HG03097 (cell line): ENCODE results near the gene RIC1.
"Not testable (repeated sequence)": the region's sequence is repeated elsewhere in the genome, so short reads cannot be mapped to it uniquely, and the experiment has no call there.

Experiments
- ATAC-seq: cut with Tn5 transposase; IDR thresholded peaks from one replicate; pipeline ENCODE4 v1.9.1; 2021; ENCODE audit not compliant: unreplicated experiment, low FRiP score

The RIC1 gene

GRCh38 chr9:5617749-5618148 is 11.2 kb upstream of the RIC1 start:
- peak; percentile 89 for ATAC-seq

DNA sequence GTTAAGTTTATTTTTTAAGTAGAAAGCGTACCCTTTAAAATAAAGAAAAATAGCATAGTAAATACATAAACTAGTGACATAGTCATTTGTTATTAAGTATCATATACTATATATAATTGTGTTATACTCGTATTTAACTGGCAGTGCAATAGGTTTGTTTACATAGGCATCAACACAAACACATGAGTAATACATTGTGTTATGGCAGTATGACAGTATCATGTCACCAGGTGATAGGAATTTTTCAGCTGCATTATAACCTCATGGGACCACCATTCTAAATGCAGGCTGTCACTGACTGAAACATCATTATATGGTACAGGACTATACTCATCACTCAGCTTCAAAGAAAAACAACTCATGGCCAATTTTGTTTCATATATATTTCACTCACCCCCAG is 8.4 kb upstream of the RIC1 start:
- no peak for ATAC-seq

- no peak for ATAC-seq
Observed at GRCh38 chr9:5621327-5621726, 7.6 kb upstream of the RIC1 start.

DNA sequence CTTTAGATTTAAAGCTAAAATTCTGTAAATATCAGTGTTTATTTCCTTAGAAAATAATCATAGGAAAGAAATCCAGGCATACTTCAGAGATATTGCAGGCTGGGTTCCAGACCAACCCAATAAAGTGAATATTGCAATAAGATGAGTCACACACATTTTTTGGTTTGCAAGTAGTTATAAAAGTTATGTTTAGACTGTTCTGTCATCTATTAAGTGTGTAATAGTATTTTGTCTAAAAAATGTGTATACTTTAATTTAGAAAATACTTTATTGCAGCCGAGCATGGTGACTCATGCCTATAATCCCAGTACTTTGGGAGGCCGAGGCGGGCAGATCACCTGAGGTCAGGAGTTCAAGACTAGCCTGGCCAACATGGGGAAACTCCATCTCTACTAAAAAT is 6.9 kb upstream of the RIC1 start:
- ATAC-seq, result no peak

GRCh38 chr9:5624655-5625054 is 4.3 kb upstream of the RIC1 start:
- no peak for ATAC-seq

DNA sequence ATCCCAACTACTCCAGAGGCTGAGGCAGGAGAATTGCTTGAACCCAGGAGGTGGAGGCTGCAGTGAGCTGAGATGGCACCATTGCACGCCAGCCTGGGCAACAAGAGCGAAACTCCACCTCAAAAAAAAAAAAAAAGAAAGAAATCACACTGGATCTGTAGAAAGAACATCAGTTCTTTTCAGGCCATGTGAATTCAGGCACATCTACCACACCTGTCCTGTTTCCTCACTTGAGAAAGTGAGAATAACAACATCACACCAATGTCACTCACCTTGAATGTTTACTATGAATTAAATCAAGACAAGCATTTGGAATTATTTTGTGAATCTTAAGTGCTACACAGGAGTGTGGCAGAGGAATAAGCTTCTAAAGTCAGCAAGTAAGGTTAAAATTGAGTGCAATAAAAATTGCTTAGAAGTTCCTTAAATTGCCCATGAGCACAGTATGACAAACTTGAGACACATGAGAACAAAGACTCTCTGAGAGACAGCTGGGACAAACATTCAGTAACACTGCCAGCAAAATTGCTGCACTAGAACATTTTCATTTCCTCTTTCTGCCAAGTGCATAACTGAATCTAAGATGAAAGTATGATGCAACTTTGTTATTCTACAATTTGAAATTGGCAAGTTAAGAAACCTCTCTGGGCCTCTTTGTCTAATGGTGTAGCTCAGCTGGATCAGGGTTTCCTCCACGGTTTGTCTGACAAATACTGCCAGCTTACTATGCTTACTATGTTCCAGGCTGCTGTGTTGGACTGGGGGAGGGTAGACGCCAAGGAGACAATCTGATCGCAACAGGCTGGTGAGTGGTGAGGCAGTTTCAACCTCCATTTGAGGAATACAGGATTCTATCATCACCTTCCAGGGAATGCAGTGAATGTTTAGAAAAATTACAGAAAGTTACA is 1.9 kb upstream of the RIC1 start:
- ATAC-seq, result peak; percentile 45

DNA sequence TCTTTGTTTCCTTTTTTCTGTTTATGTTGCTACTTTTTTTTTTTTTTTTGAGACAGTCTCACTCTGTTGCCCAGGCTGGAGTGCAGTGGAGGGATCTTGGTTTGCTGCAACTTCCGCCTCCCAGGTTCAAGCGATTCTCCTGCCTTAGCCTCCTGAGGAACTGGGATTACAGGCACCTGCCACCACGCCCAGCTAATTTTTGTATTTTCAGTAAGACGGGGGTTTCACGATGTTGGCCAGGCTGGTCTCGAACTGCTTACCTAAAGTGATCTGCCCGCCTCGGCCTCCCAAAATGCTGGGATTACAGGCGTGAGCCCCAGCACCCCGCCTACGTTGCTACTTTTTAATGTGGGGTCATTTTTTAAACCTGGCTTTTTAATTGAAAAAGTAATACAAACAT is 1.2 kb upstream of the RIC1 start:
- not testable (repeated sequence) for ATAC-seq

GRCh38 chr9:5628183-5628529 is 751 bp upstream of the RIC1 start:
- no peak for ATAC-seq

GRCh38 chr9:5629312-5630080 is 589 bp downstream of the RIC1 start:
- no peak for ATAC-seq

GRCh38 chr9:5630081-5630507 is 1.2 kb downstream of the RIC1 start:
- ATAC-seq, result no peak

- no peak for ATAC-seq
Observed at GRCh38 chr9:5631026-5631425, 2.1 kb downstream of the RIC1 start.

GRCh38 chr9:5632540-5632939 is 3.6 kb downstream of the RIC1 start:
- no peak for ATAC-seq

- no peak for ATAC-seq
Observed at GRCh38 chr9:5633243-5633642, 4.3 kb downstream of the RIC1 start.

- ATAC-seq, result no peak
Observed at GRCh38 chr9:5635390-5635789, 6.5 kb downstream of the RIC1 start.

GRCh38 chr9:5639816-5640215 is 10.9 kb downstream of the RIC1 start:
- ATAC-seq, result no peak

- ATAC-seq, result no peak
Observed at GRCh38 chr9:5642170-5642569, 13.3 kb downstream of the RIC1 start.

DNA sequence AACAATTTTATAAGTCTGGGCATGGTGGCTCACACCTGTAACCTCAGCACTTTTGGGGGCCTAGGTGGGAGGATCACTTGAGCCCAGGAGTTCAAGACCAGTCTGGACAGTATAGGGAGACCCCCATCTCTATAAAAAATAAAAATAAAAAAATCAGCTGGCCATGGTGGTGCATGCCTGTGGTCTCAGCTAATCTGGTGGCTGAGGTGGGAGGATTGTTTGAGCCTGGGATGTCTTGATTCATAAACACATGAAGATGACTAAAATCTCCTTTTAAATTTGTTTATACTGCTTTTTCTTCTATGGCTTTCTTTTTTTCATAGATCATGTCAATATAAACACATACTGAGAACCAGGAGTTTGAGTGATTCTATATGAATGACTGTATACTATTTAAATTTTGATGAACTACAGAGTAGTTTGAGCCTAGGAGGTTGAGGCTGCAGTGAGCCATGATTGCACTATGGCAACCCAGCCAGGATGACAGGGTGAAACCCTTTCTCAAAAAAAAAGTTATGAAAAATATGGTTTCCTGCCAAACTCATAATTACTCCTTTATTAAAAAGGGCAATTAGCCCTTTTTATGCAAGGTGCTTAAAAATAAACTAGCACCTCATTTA is 14.2 kb downstream of the RIC1 start:
- ATAC-seq, result no peak

DNA sequence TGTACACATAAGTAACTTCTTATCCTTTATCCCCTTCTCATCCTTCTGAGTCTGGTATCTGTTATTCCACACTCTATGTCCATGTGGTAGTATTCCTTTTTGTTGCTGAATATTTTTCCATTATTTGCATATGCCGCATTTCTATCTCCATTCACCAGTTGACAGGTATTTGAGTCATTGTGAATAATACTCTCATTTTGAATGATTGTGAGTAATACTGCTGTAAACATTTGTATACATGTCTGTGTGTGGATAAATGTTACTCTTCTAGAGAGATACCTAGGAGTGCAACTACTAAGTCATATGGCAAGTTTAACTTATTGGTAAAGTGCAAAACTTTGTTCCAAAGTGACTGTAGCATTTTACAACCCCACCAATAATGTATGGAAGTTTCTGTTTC is 15.6 kb downstream of the RIC1 start:
- ATAC-seq, result no peak

- ATAC-seq, result no peak
Observed at GRCh38 chr9:5646116-5646515, 17.2 kb downstream of the RIC1 start.

DNA sequence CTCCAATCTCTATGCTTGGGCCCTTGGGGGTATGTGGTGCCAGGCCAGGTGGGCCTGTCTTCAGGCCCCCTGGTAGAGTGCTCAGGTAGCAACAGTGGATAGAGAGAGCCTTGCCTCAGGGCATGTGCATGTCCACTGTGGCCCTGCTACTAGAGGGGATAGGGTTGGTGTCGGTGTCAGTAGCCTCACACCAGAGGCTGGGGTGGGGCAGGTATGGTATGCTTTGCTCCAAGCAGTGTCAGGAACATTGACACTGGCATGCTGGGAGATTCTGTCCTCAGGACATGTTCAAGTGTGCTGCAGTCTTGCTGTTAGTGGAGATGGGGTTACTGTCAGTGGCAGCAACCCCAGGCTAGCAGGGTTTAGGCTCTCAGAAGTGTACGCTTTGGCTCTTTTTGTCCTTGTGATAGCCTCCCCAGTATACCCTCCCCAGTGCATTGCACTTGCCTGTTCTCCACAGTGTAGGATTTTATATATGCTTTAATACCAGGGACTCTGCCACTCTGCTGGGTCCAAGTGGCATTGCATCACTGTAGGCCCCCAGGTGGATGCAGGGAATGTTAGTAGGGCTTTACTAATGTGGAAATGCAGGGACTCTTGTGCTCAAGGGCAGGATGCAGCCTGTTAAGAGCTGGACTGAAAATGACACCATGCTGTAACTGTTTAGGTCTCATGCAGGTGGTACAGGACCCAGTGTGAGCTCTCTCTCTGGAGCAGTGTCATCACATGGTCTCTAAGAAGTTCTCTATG is 21.6 kb downstream of the RIC1 start:
- no peak for ATAC-seq

DNA sequence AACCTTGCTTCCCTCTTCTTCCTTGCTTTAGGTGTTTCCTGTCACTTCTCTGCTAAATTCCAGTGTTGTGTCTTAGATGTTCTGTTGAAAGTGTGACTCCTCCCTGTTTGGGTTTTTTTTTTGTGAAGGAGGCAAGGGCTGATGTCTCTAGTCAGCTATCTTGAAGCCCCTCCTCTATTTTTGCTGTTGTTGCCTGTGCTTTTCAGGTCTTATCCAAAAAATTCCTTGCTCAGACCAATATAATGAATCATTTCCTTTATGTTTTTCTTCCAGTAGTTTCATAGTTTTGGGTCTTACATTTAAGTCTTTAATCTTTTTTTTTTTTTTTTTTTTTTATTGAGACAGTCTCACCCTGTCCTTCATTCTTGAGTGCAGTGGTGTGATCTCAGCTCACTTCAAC is 22.3 kb downstream of the RIC1 start:
- ATAC-seq, result no peak
